Measurements from ENCODE around the gene CCDC134. TPM values are rescaled to one million over a fixed set of nuclear protein-coding genes. Genes with fewer than 3 reads are reported as not detected.

CCDC134 gene
- total RNA-seq, 1 donor from 2014 or later: 10.3 TPM

DNA sequence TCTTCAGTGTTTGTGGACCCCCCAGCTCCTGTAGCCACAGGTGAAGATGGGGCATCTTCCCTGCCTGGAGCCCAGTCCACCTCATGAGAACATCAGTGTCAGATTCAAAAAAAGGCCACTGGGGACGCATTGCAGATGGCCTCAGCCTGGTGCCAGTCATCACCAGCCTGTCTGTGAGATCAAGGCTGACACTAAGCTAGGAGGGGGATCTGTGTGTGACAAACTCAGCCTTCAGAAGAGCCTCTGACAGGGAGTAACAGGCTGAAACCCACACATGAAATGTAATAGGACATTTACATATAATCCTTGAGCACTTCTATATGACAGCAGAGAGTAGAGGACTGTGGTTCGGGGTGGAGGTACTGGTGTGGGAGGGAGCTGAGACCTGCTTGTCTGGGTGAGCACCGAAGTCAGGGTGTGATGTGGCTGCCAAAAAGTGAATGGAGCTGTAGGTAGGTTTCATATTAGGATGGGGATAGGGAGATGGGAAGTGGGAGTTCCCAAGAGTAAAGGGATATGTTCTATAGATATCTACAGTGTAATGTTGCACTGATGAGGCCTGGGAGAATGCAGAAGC lies 20.5 kb upstream of the CCDC134 start:
- H3K36me3 ChIP-seq (ENCODE audit: control insufficient read depth, insufficient read depth, low read length): no peaks in the 10 kb centered on the region
- TF ChIP-seq, protein P1, sequence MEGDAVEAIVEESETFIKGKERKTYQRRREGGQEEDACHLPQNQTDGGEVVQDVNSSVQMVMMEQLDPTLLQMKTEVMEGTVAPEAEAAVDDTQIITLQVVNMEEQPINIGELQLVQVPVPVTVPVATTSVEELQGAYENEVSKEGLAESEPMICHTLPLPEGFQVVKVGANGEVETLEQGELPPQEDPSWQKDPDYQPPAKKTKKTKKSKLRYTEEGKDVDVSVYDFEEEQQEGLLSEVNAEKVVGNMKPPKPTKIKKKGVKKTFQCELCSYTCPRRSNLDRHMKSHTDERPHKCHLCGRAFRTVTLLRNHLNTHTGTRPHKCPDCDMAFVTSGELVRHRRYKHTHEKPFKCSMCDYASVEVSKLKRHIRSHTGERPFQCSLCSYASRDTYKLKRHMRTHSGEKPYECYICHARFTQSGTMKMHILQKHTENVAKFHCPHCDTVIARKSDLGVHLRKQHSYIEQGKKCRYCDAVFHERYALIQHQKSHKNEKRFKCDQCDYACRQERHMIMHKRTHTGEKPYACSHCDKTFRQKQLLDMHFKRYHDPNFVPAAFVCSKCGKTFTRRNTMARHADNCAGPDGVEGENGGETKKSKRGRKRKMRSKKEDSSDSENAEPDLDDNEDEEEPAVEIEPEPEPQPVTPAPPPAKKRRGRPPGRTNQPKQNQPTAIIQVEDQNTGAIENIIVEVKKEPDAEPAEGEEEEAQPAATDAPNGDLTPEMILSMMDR (IDR thresholded peaks at IDR 0.05; ENCODE audit: insufficient read depth, low read length, poor library complexity, severe bottlenecking): no peak

DNA sequence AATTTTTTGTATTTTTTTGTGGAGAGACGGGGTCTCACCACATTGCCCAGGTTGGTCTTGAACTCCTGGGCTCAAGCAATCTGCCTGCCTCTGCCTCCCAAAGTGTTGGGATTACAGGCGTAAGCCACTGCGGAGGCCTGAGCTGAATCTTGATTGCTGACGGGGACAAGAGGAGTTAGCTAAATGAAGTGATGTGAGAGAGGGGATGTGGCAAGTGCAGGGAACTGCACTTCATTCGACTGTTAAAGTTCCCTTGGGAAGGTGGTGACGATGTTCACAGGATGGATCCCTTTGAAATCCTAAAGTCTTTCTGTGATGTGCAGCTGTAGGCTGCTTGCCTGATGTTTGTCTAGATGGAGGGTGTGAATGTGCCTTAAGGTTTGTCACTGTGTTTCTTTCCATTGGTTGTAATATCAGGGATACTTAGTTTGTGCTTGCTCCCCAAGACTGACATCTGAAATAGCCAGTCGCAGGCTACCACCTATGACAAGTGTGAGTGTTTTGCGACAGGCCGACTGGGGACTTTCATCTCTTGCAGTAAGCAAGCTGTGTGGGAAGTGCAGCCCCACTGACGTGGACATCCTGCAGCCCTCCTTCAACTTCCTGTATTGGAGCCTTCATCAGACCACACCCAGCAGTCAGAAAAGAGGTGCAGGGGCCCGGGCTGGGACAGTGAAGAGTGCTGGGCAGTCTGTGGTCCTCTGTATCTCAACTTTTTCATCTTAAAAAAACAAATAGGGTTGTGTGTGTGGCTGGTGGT lies 19.6 kb upstream of the CCDC134 start:
- TF ChIP-seq, protein P1 (IDR thresholded peaks at IDR 0.05; ENCODE audit: insufficient read depth, low read length, poor library complexity, severe bottlenecking): no peak
- H3K4me3 ChIP-seq (ENCODE audit: low read depth, low read length): no peak overlapping the region
- H3K36me3 ChIP-seq (ENCODE audit: control insufficient read depth, insufficient read depth, low read length): no peaks in the 10 kb centered on the region
- no peak for DNase-seq (ENCODE audit: low read depth)
- H3K27me3 ChIP-seq (ENCODE audit: control insufficient read depth, insufficient read depth, low read length): no peaks in the 10 kb centered on the region

More for the DNA sequence above, 20.5 kb upstream of the CCDC134 start:
- Histone ChIP-seq H3K4me3 (ENCODE audit: low read depth, low read length) (no peak overlapping the region), H3K27me3 (ENCODE audit: control insufficient read depth, insufficient read depth, low read length) (no peaks in the 10 kb centered on the region)
- DNase-seq (ENCODE audit: low read depth): no peak

DNA sequence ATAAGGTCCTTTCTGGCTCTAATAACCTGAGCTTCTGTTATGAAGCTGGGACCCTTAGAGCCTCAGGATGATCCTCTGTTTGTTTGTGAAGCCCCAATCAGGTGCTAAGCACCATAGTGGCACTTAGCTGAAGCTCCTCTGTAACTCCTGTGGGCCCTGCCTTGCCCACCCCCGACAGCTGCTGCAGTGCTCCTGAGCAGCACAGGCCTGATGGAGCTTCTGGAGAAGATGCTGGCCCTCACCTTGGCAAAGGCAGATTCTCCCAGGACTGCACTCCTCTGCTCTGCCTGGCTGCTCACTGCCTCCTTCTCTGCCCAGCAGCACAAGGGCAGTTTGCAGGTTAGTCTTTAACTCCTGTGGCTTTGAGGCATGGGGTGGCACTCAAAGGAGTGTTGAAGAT lies 19.0 kb upstream of the CCDC134 start:
- no peak for DNase-seq (ENCODE audit: low read depth)
- Histone ChIP-seq H3K4me3 (ENCODE audit: low read depth, low read length) (no peak overlapping the region), H3K27me3 (ENCODE audit: control insufficient read depth, insufficient read depth, low read length) (no peaks in the 10 kb centered on the region), H3K36me3 (ENCODE audit: control insufficient read depth, insufficient read depth, low read length) (no peaks in the 10 kb centered on the region)
- TF ChIP-seq, protein P1 (IDR thresholded peaks at IDR 0.05; ENCODE audit: insufficient read depth, low read length, poor library complexity, severe bottlenecking): no peak

- Histone ChIP-seq H3K36me3 (ENCODE audit: control insufficient read depth, insufficient read depth, low read length) (no peaks in the 10 kb centered on the region), H3K27me3 (ENCODE audit: control insufficient read depth, insufficient read depth, low read length) (no peaks in the 10 kb centered on the region), H3K4me3 (ENCODE audit: low read depth, low read length) (no peak overlapping the region)
- TF ChIP-seq, protein P1 (IDR thresholded peaks at IDR 0.05; ENCODE audit: insufficient read depth, low read length, poor library complexity, severe bottlenecking): no peak
- no peak for DNase-seq (ENCODE audit: low read depth)
Observed at GRCh38 chr22:41782316-41782715, 18.2 kb upstream of the CCDC134 start.

DNA sequence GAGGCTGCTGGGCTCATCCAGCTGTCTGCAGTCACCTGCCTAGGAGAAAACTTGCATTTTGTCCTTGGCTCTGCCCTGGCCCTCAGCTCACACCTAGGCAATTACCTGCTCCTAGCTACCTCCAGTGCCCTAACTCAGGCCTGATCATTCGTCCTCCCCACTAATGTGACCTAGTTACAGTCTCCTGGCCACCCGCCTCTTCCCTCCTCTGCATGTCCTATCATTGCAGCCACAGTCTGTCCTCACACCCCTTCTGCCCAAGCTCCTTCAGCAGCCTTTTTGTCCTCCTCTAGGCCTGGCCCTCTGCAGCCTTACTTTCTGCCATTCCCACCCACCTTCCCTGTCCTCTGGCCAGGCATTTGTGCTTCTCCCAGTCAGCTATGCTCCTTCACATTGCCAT lies 17.7 kb upstream of the CCDC134 start:
- Histone ChIP-seq H3K27me3 (ENCODE audit: control insufficient read depth, insufficient read depth, low read length) (no peaks in the 10 kb centered on the region), H3K4me3 (ENCODE audit: low read depth, low read length) (no peak overlapping the region)
- TF ChIP-seq, protein P1 (IDR thresholded peaks at IDR 0.05; ENCODE audit: insufficient read depth, low read length, poor library complexity, severe bottlenecking): no peak

More for the DNA sequence above, 17.7 kb upstream of the CCDC134 start:
- no peak for DNase-seq (ENCODE audit: low read depth)
- no peaks in the 10 kb centered on the region for H3K36me3 ChIP-seq (ENCODE audit: control insufficient read depth, insufficient read depth, low read length)

All from kidney epithelial cell (primary cell).